ENCODE results near the gene AHSG. TPM values are rescaled to one million over a fixed set of nuclear protein-coding genes. Genes with fewer than 3 reads are reported as not detected.
A peak's percentile ranks its signal among the peaks of the same experiment; 100 is the strongest.

AHSG gene
- polyA plus RNA-seq, 1 experiment: not detected

DNA sequence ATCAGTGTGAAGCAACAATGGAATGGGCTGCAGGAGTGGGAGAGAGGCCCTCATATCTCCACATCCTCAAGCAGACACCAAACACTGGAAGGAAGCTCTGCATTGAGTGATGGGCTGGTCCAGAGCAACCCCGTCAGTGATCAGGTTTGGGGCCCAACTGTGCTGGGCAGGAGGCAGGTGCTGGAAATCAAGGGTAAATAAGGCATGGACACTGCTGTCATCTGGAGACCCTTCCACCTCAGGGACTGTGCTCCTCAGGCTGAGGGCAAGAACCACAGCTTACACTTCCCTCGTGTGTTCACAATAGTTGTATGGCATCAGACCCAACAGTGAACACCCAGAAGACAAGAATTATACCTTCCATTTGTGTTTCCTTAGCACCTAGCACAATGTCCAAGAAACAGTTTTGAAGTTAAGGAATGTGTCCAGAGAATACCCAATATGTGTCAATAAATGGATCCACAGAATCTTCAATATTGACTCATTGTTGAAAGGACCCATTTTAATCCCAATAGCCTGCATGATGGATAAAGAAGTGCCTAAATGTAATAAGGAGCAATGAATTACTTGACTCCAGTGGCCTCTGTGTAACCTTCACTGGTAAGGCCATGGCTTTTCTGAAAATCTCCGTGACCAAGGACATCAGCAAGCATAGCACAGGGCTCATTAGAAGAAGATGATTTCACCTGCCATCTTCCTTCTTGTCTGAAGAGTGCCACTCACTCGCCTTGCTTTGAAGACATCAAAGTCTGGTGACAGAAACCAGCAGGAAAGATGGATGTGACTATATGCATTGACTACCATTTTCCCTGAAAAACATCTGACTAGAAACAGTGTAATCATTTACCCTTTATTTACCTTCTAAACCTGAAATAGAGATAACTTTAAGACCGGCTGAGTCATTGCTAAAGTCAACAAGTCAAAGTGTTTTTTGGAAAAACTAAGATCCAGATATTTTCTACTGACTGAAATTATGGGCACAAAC lies 7.0 kb upstream of the AHSG start:
- TF ChIP-seq CTCF (IDR thresholded peaks at IDR 0.05; ENCODE audit: insufficient read depth, low read depth, low read length): no peak
- Histone ChIP-seq H3K27me3 (ENCODE audit: control insufficient read depth, insufficient read depth, low read length) (no peaks in the 10 kb centered on the region), H3K4me3 (ENCODE audit: low read depth, low read length) (no peak overlapping the region), H3K36me3 (ENCODE audit: control insufficient read depth, insufficient read depth, low read length) (no peaks in the 10 kb centered on the region)
- ChIA-PET CTCF (interaction anchor here (6.7 kb wide), 1 partner anchor 10 kb away, joined by 51 read pairs; no protein-coding TSS in a partner anchor), POLR2A (no interaction called here)
- DNase-seq (ENCODE audit: low read depth): no peak

- no peaks in the 10 kb centered on the region for H3K36me3 ChIP-seq (ENCODE audit: control insufficient read depth, insufficient read depth, low read length)
- ChIA-PET CTCF (interaction anchor here (0.8 to 14.1 kb wide), 3 partner anchors 8 to 214 kb away, joined by 3 to 196 read pairs (median 9); no protein-coding TSS in a partner anchor), POLR2A (no interaction called here)
- no peak for TF ChIP-seq CTCF (IDR thresholded peaks at IDR 0.05; ENCODE audit: insufficient read depth, low read depth, low read length)
- H3K4me3 ChIP-seq (ENCODE audit: low read depth, low read length): no peak overlapping the region
- peaks cover 3% of the 10 kb centered on the region; the same call in 1 of the 2 replicates for H3K27me3 ChIP-seq (ENCODE audit: control insufficient read depth, insufficient read depth, low read length)
- no peak for DNase-seq (ENCODE audit: low read depth)
Measured at GRCh38 chr3:186608624-186609215, 4.1 kb upstream of the AHSG start.

DNA sequence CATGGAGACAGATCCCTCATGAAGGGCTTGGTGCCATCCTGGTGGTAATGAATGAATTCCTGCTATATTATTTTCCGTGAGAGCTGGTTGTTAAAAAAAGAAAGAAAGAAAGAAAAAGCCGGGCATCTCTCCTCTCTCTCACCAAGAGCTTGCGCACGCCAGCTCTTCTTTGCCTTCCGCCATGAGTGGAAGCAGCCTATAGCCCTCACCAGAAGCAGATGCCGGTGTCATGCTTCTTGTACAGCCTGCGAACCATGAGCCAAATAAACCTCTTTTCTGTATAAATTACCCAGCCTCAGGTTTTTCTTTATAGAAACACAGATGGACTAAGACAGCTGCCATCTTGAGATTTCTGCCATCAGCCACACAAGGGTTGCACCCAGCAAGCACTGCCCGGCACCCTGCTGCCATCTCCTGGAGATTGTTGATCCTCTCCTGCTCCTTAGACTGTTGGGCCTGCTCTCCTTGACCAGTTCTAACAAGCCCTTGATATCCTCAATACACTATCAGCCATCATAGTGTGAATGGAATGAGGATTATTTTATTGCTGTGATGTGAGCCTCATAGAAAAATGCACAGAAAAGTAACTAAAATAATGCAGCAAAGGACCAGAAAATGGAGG lies 3.5 kb upstream of the AHSG start:
- Histone ChIP-seq H3K36me3 (ENCODE audit: control insufficient read depth, insufficient read depth, low read length) (no peaks in the 10 kb centered on the region), H3K27me3 (ENCODE audit: control insufficient read depth, insufficient read depth, low read length) (peaks cover 3% of the 10 kb centered on the region; the same call in 1 of the 2 replicates), H3K4me3 (ENCODE audit: low read depth, low read length) (no peak overlapping the region)
- peak; percentile 24; the same call in 1 of the 2 replicates for TF ChIP-seq CTCF (IDR thresholded peaks at IDR 0.05; ENCODE audit: insufficient read depth, low read depth, low read length)
- DNase-seq (ENCODE audit: low read depth): no peak
- POLR2A ChIA-PET: no interaction called here
- CTCF ChIA-PET: interaction anchor here (0.8 to 14.1 kb wide), 3 partner anchors 19 to 350 kb away, joined by 3 to 196 read pairs (median 6); no protein-coding TSS in a partner anchor

- ChIA-PET CTCF (interaction anchor here (14.1 kb wide), 1 partner anchor 211 kb away, joined by 196 read pairs; no protein-coding TSS in a partner anchor), POLR2A (no interaction called here)
- Histone ChIP-seq H3K4me3 (ENCODE audit: low read depth, low read length) (no peak overlapping the region), H3K36me3 (ENCODE audit: control insufficient read depth, insufficient read depth, low read length) (no peaks in the 10 kb centered on the region), H3K27me3 (ENCODE audit: control insufficient read depth, insufficient read depth, low read length) (peaks cover 3% of the 10 kb centered on the region; the same call in 1 of the 2 replicates)
- no peak for DNase-seq (ENCODE audit: low read depth)
- no peak for TF ChIP-seq CTCF (IDR thresholded peaks at IDR 0.05; ENCODE audit: insufficient read depth, low read depth, low read length)
Measured at GRCh38 chr3:186612065-186612464, 795 bp upstream of the AHSG start.
